CD14-positive monocyte (primary cell): ENCODE data around the gene VAV1. TPM values are rescaled to one million over a fixed set of nuclear protein-coding genes. Genes with fewer than 3 reads are reported as not detected.

Source experiments
- DNase-seq, 3 donors: peaks; one replicate each; pipeline ENCODE4 v3.0.0-alpha.2; 2011 to 2022
- H2AFZ ChIP-seq: 2 replicates; pipeline ENCODE4 v1.6.0; 2012; ENCODE audit warnings: mild to moderate bottlenecking, low read depth, low read length, inconsistent platforms; ENCODE audit not compliant: insufficient read depth, poor library complexity, severe bottlenecking
- H3K27ac ChIP-seq, 2 donors: 1 replicate in 1 of 2; 2 replicates in 1 of 2; pipeline ENCODE4 v1.5.1; 2012 to 2013; ENCODE audit warnings: low read length in 2 of 2, control low read depth in 1 of 2, inconsistent platforms in 1 of 2, low read depth in 1 of 2, mild to moderate bottlenecking in 1 of 2
- H3K27me3 ChIP-seq, 2 donors: one replicate each; pipeline versions ENCODE4 v1.6.0 to v1.6.1; 2011 to 2013; ENCODE audit warnings: low read length in 2 of 2; ENCODE audit not compliant: control insufficient read depth in 2 of 2, insufficient read depth in 2 of 2
- H3K36me3 ChIP-seq, 2 donors: replicated peaks in 1 of 2; 1 replicate in 1 of 2; 2 replicates in 1 of 2; pipeline versions ENCODE4 v1.5.1 to v1.6.1; 2012 to 2013; ENCODE audit warnings: low read length in 2 of 2, control low read depth in 1 of 2, inconsistent platforms in 1 of 2, mild to moderate bottlenecking in 1 of 2; ENCODE audit not compliant: insufficient read depth in 2 of 2, control insufficient read depth in 1 of 2
- H3K4me1 ChIP-seq, 2 donors: 1 replicate in 1 of 2; 2 replicates in 1 of 2; pipeline versions ENCODE4 v1.5.1 to v1.6.1; 2012 to 2013; ENCODE audit warnings: low read length in 2 of 2, control low read depth in 1 of 2, inconsistent platforms in 1 of 2, mild to moderate bottlenecking in 1 of 2, moderate library complexity in 1 of 2; ENCODE audit not compliant: insufficient read depth in 2 of 2, control insufficient read depth in 1 of 2
- H3K4me2 ChIP-seq: replicated peaks from 2 replicates; pipeline ENCODE3; 2012; ENCODE audit warnings: low read length, moderate library complexity, mild to moderate bottlenecking; ENCODE audit not compliant: poor library complexity, severe bottlenecking; ENCODE audit errors: extremely low read depth
- H3K4me3 ChIP-seq, 3 experiments: fragments of 200-600 bp in 1 of 3; sonication (generic) in 1 of 3; replicated peaks in 1 of 3; 1 replicate in 2 of 3; 2 replicates in 1 of 3; pipeline ENCODE4 v1.5.1; 2011 to 2013; ENCODE audit warnings: low read length in 3 of 3, mild to moderate bottlenecking in 3 of 3, control low read depth in 2 of 3, low read depth in 2 of 3, inconsistent platforms in 1 of 3, moderate library complexity in 1 of 3
- H3K79me2 ChIP-seq: 2 replicates; pipeline ENCODE4 v1.6.0; 2012; ENCODE audit warnings: mild to moderate bottlenecking, control low read depth, inconsistent platforms, low read length, moderate library complexity; ENCODE audit not compliant: insufficient read depth
- H3K9ac ChIP-seq: 2 replicates; pipeline ENCODE4 v1.6.0; 2017; ENCODE audit warnings: low read length, mild to moderate bottlenecking; ENCODE audit not compliant: insufficient read depth, poor library complexity, severe bottlenecking
- H3K9me3 ChIP-seq, 2 donors: replicated peaks in 1 of 2; 1 replicate in 1 of 2; 2 replicates in 1 of 2; pipeline versions ENCODE4 v1.5.1 to v1.6.1; 2012 to 2013; ENCODE audit warnings: low read length in 2 of 2, control low read depth in 1 of 2; ENCODE audit not compliant: control insufficient read depth in 1 of 2, insufficient read depth in 1 of 2
- H4K20me1 ChIP-seq: 2 replicates; pipeline ENCODE4 v1.6.0; 2012; ENCODE audit warnings: mild to moderate bottlenecking, low read length, control low read depth, moderate library complexity; ENCODE audit not compliant: insufficient read depth
- H3K27ac Mint-ChIP-seq, 7 donors: one replicate each; pipeline ENCODE4 v1.8.0; 2020; ENCODE audit warnings: mild to moderate bottlenecking in 7 of 7, mixed read lengths in 7 of 7, moderate library complexity in 6 of 7, inconsistent platforms in 2 of 7
- H3K27me3 Mint-ChIP-seq, 3 donors: one replicate each; pipeline ENCODE4 v1.8.0; 2021 to 2022; ENCODE audit warnings: low read depth in 3 of 3, mild to moderate bottlenecking in 3 of 3, mixed read lengths in 3 of 3, moderate library complexity in 3 of 3, inconsistent platforms in 1 of 3
- H3K36me3 Mint-ChIP-seq, 2 donors: one replicate each; pipeline ENCODE4 v1.8.0; 2020; ENCODE audit warnings: mixed read lengths in 2 of 2, inconsistent platforms in 1 of 2, mild to moderate bottlenecking in 1 of 2
- H3K4me1 Mint-ChIP-seq: one replicate; pipeline ENCODE4 v1.8.0; 2020; ENCODE audit warnings: mild to moderate bottlenecking, mixed read lengths
- H3K4me3 Mint-ChIP-seq, 2 donors: one replicate each; pipeline ENCODE4 v1.8.0; 2020; ENCODE audit warnings: mild to moderate bottlenecking in 2 of 2, mixed read lengths in 2 of 2, moderate library complexity in 1 of 2
- H3K9me3 Mint-ChIP-seq, 7 donors: one replicate each; pipeline ENCODE4 v1.8.0; 2020 to 2022; ENCODE audit warnings: mixed read lengths in 7 of 7, mild to moderate bottlenecking in 6 of 7, moderate library complexity in 6 of 7, inconsistent platforms in 2 of 7
- CTCF ChIP-seq: fragments of 200-600 bp; IDR thresholded peaks from one replicate; pipeline ENCODE4 v1.8.0; 2022; ENCODE audit warnings: antibody characterized with exemption, mild to moderate bottlenecking
- WGBS: methylation state at CpG from one replicate; pipeline ENCODE4 v1.1.5; 2013; ENCODE audit warnings: missing lambda C conversion rate; ENCODE audit not compliant: insufficient coverage; 5-methylcytosine and 5-hydroxymethylcytosine counted together
- intact Hi-C, 2 donors: fragments of 100-400 bp; cut with micrococcal nuclease; formaldehyde crosslinking; loops; one replicate each; pipeline versions ENCODE4 v1.15.0 to v1.15.1; 2023
- polyA plus RNA-seq, 3 donors: library from polyadenylated mRNA; depleted of rRNA in 1 of 3; unstranded in 2 of 3; stranded (reverse) in 1 of 3; fragments of 300-500 nt in 2 of 3; fragments of >200 nt in 1 of 3; fragmentation: Illumina TruSeq in 2 of 3; gene quantifications; 1 replicate in 2 of 3; 2 replicates in 1 of 3; pipeline ENCODE4 v1.2.3, GENCODE V29; 2012 to 2021

Gene VAV1
- polyA plus RNA-seq, 3 donors, result 21.3 to 81.2 (median 30.2) TPM

GRCh38 chr19:6750062-6750461, 22.4 kb upstream of the VAV1 start:
- Mint-ChIP-seq H3K9me3 (no peaks in the 10 kb centered on the region), H3K27ac (no peak overlapping the region), H3K36me3 (no peaks in the 10 kb centered on the region), H3K4me3 (no peak overlapping the region), H3K27me3 (peaks cover 3 to 13% (median 6%) of the 10 kb centered on the region in 3 donors), H3K4me1 (peaks cover 11% of the 10 kb centered on the region)
- Histone ChIP-seq H3K27me3 (no peaks in the 10 kb centered on the region), H3K79me2 (no peaks in the 10 kb centered on the region), H3K36me3 (no peaks in the 10 kb centered on the region), H3K4me2 (no peak overlapping the region), H3K4me3 (no peak overlapping the region), H3K9ac (no peak overlapping the region), H2AFZ (no peak overlapping the region), H3K9me3 (no peaks in the 10 kb centered on the region), H3K27ac (no peak overlapping the region), H4K20me1 (no peaks in the 10 kb centered on the region), H3K4me1 (peaks cover 13 to 19% of the 10 kb centered on the region in 2 donors)
- 93% methylated on average over 9 of the region's 20 CpGs for WGBS
- intact Hi-C loops, result no loop called here
- no peak for DNase-seq
- TF ChIP-seq CTCF, result no peak

DNA sequence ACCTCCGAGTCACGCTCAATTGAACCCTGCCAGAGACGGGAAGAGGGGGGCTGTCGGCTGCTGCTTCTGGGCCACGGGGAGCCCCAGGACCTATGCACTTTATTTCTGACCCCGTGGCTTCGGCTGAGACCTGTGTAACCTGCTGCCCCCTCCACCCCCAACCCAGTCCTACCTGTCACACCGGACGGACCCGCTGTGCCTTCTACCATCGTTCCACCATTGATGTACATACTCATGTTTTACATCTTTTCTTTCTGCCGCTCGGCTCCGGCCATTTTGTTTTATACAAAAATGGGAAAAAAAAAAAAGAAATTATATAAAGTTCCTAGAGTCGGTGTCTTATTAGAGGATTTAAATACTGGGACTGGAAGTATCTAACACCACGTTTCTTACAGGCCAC, 21.3 kb upstream of the VAV1 start:
- Mint-ChIP-seq H3K9me3 (no peaks in the 10 kb centered on the region), H3K27ac (no peak overlapping the region), H3K36me3 (no peaks in the 10 kb centered on the region), H3K4me1 (peaks cover 11% of the 10 kb centered on the region), H3K4me3 (no peak overlapping the region), H3K27me3 (peaks cover 1 to 10% (median 6%) of the 10 kb centered on the region in 3 donors)
- H3K79me2 ChIP-seq, result no peaks in the 10 kb centered on the region
- DNase-seq, result no peak
- no peaks in the 10 kb centered on the region for H4K20me1 ChIP-seq
- no peaks in the 10 kb centered on the region for H3K9me3 ChIP-seq
- H3K27ac ChIP-seq, result no peak overlapping the region
- no peak overlapping the region for H2AFZ ChIP-seq
- H3K9ac ChIP-seq, result no peak overlapping the region
- TF ChIP-seq CTCF, result no peak
- no peak overlapping the region for H3K4me2 ChIP-seq
- no peaks in the 10 kb centered on the region for H3K27me3 ChIP-seq
- WGBS, result 93% methylated on average over 9 of the region's 16 CpGs
- no peaks in the 10 kb centered on the region for H3K36me3 ChIP-seq
- peaks cover 13 to 19% of the 10 kb centered on the region in 2 donors for H3K4me1 ChIP-seq
- no peak overlapping the region for H3K4me3 ChIP-seq
- intact Hi-C loops, result no loop called here
